Activated CD8-positive, alpha-beta T cell treated with anti-CD3 and anti-CD28 coated beads for 36 hours (primary cell): ENCODE data around the gene FAU. TPM values are rescaled to one million over a fixed set of nuclear protein-coding genes. Genes with fewer than 3 reads are reported as not detected.

Experiments
- ATAC-seq: fragments of 200-7000 bp; cut with Tn5 transposase; one replicate; pipeline ENCODE4 v1.10.0; 2021; ENCODE audit warnings: mild to moderate bottlenecking, moderate library complexity
- CTCF ChIA-PET: fragments of 350-600 bp; sonication (Branson Sonifier 250); formaldehyde crosslinking; loops from one replicate; lab custom pipeline; 2021; ENCODE audit warnings: antibody characterized with exemption; lab: Charles Lee
- POLR2A ChIA-PET: fragments of 350-600 bp; sonication (Branson Sonifier 250); formaldehyde crosslinking; loops from one replicate; lab custom pipeline; 2021; ENCODE audit warnings: antibody characterized with exemption; lab: Charles Lee
- DNase-seq: peaks from one replicate; pipeline ENCODE4 v3.0.0-alpha.2; 2020
- H3K27ac Mint-ChIP-seq: one replicate; pipeline ENCODE4 v1.8.0; 2021; ENCODE audit warnings: mild to moderate bottlenecking, mixed read lengths
- H3K27me3 Mint-ChIP-seq: one replicate; pipeline ENCODE4 v1.8.0; 2021; ENCODE audit warnings: mixed read lengths
- H3K36me3 Mint-ChIP-seq: one replicate; pipeline ENCODE4 v1.8.0; 2021; ENCODE audit warnings: low read depth, mixed read lengths
- H3K4me1 Mint-ChIP-seq: one replicate; pipeline ENCODE4 v1.8.0; 2021; ENCODE audit warnings: low read depth, mixed read lengths
- H3K4me3 Mint-ChIP-seq: one replicate; pipeline ENCODE4 v1.8.0; 2021; ENCODE audit warnings: mild to moderate bottlenecking, moderate library complexity, mixed read lengths
- H3K9me3 Mint-ChIP-seq: one replicate; pipeline ENCODE4 v1.8.0; 2021; ENCODE audit warnings: mixed read lengths
- CTCF ChIP-seq: fragments of 200-600 bp; IDR thresholded peaks from one replicate; pipeline ENCODE4 v1.8.0; 2022; ENCODE audit warnings: antibody characterized with exemption, mild to moderate bottlenecking
- intact Hi-C: fragments of 100-400 bp; cut with micrococcal nuclease; formaldehyde crosslinking; loops from one replicate; pipeline ENCODE4 v1.10.0; 2022
- total RNA-seq, 2 experiments: library from RNA; stranded (reverse); gene quantifications; one replicate each; pipeline ENCODE4 v1.2.3, GENCODE V29; 2021

Gene FAU
- total RNA-seq, 2 experiments from 2014 or later = 1,112 to 1,137 TPM

- DNase-seq = no peak
- TF ChIP-seq CTCF = no peak
- ChIA-PET CTCF (no interaction called here), POLR2A (interaction anchor here (0.6 kb wide), 1 partner anchor 307 kb away, joined by 3 read pairs; no protein-coding TSS in a partner anchor)
- H3K4me1 Mint-ChIP-seq = peaks cover 5% of the 10 kb centered on the region
- ATAC-seq = no peak
- no peak overlapping the region for H3K27ac Mint-ChIP-seq
- no peaks in the 10 kb centered on the region for H3K36me3 Mint-ChIP-seq
- H3K9me3 Mint-ChIP-seq = no peaks in the 10 kb centered on the region
- intact Hi-C loops = no loop called here
- H3K4me3 Mint-ChIP-seq = no peak overlapping the region
- no peaks in the 10 kb centered on the region for H3K27me3 Mint-ChIP-seq
These were observed 20.1 kb upstream of the FAU start for GRCh38 chr11:65141896-65142494.

- ChIA-PET CTCF (interaction anchor here (0.7 to 3.4 kb wide), 5 partner anchors 11 to 193 kb away, joined by 3 to 30 read pairs (median 4); partner anchors contain the start of genes CAPN1, TM7SF2 and ZNHIT2), POLR2A (interaction anchor here (0.8 to 7.8 kb wide), 9 partner anchors 9 to 45 kb away, joined by 4 to 77 read pairs (median 10); partner anchors contain the start of genes CAPN1, FAU, MRPL49 and VPS51)
- H3K4me3 Mint-ChIP-seq = peak overlapping the region; percentile 100
- ATAC-seq (no peak), DNase-seq (no peak)
- peaks cover 7% of the 10 kb centered on the region for H3K36me3 Mint-ChIP-seq
- intact Hi-C loops = no loop called here
- peak overlapping the region; percentile 87 for H3K27ac Mint-ChIP-seq
- no peak for TF ChIP-seq CTCF
- H3K4me1 Mint-ChIP-seq = peaks cover 31% of the 10 kb centered on the region
- H3K9me3 Mint-ChIP-seq = no peaks in the 10 kb centered on the region
- H3K27me3 Mint-ChIP-seq = no peaks in the 10 kb centered on the region
These were observed 14.7 kb upstream of the FAU start for GRCh38 chr11:65136515-65137096.

GRCh38 chr11:65135633-65136145 is 13.8 kb upstream of the FAU start:
- no peak for TF ChIP-seq CTCF
- Mint-ChIP-seq H3K4me1 (peaks cover 33% of the 10 kb centered on the region), H3K36me3 (peaks cover 12% of the 10 kb centered on the region), H3K4me3 (peak overlapping the region; percentile 100), H3K27ac (peak overlapping the region; percentile 100), H3K27me3 (no peaks in the 10 kb centered on the region), H3K9me3 (no peaks in the 10 kb centered on the region)
- DNase-seq (no peak), ATAC-seq (no peak)
- ChIA-PET POLR2A (interaction anchor here (0.7 to 7.8 kb wide), 21 partner anchors 9 to 277 kb away, joined by 3 to 77 read pairs (median 4); partner anchors contain the start of genes ARL2, CAPN1, CDCA5 and FAU), CTCF (interaction anchor here (0.6 to 3.4 kb wide), 11 partner anchors 11 to 391 kb away, joined by 3 to 30 read pairs (median 6); partner anchors contain the start of genes CAPN1, FAU, MRPL49 and RASGRP2)
- intact Hi-C loops = no loop called here

GRCh38 chr11:65134952-65135632 is 13.2 kb upstream of the FAU start:
- peak; percentile 89 for ATAC-seq
- intact Hi-C loops = no loop called here
- ChIA-PET CTCF (interaction anchor here (0.6 to 3.4 kb wide), 12 partner anchors 11 to 391 kb away, joined by 3 to 30 read pairs (median 6); partner anchors contain the start of genes ARL2, CAPN1, FAU and MRPL49), POLR2A (interaction anchor here (0.5 to 7.8 kb wide), 24 partner anchors 8 to 1456 kb away, joined by 3 to 77 read pairs (median 4); partner anchors contain the start of genes ARL2, CAPN1, CDCA5 and FAU)
- Mint-ChIP-seq H3K4me3 (peak overlapping the region; percentile 100), H3K36me3 (peaks cover 12% of the 10 kb centered on the region), H3K27ac (peak overlapping the region; percentile 100), H3K27me3 (no peaks in the 10 kb centered on the region), H3K4me1 (peaks cover 33% of the 10 kb centered on the region), H3K9me3 (no peaks in the 10 kb centered on the region)
- no peak for TF ChIP-seq CTCF
- DNase-seq = peak; percentile 92
